HAP-1 (cell line): ENCODE results near the gene INVS.

Experiments used
- DNase-seq, 2 experiments: peaks; one replicate each; pipeline ENCODE4 v3.0.0-alpha.2; 2016 to 2020; ENCODE audit warnings: low spot score in 2 of 2
- H3K27me3 ChIP-seq: fragments of 250-450 bp; sonication (Bioruptor Pico); 2 replicates; pipeline ENCODE4 v1.5.1; 2020; ENCODE audit warnings: low read depth, mild to moderate bottlenecking, moderate library complexity
- H3K36me3 ChIP-seq: fragments of 250-450 bp; sonication (Bioruptor Pico); replicated peaks from 2 replicates; pipeline ENCODE4 v1.5.1; 2020; ENCODE audit warnings: mild to moderate bottlenecking
- H3K4me1 ChIP-seq: fragments of 250-450 bp; sonication (Bioruptor Pico); 2 replicates; pipeline ENCODE4 v1.5.1; 2020; ENCODE audit warnings: mild to moderate bottlenecking
- H3K4me3 ChIP-seq: fragments of 250-450 bp; sonication (Bioruptor Pico); 2 replicates; pipeline ENCODE4 v1.5.1; 2020; ENCODE audit warnings: mild to moderate bottlenecking, moderate library complexity
- H3K9me3 ChIP-seq: fragments of 250-450 bp; sonication (Bioruptor Pico); 2 replicates; pipeline ENCODE4 v1.5.1; 2020; ENCODE audit warnings: mild to moderate bottlenecking, moderate library complexity
- in situ Hi-C: fragments of 300-500 bp; cut with MboI; formaldehyde crosslinking; loops from 3 replicates; pipeline ENCODE4 v1.14.3; 2020; ENCODE audit warnings: low sequenced_read_pairs, inconsistent platforms, mixed read lengths

Gene INVS

DNA sequence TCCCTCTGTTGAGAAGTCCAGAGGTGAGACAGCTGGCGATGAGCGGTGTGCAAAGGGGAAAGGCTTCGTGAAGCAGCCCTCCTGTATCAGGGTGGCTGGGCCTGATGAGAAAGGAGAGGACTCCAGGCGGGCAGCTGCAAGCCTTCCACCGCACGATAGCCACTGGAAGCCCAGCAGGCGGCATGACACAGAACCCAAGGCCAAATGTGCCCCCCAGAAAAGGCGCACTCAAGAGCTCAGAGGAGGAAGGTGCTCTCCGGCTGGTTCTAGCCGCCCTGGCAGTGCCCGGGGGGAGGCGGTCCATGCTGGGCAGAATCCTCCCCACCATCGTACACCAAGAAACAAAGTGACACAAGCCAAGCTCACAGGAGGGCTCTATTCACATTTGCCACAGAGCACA lies 193.4 kb downstream of the INVS start:
- no peak for DNase-seq
- no peaks in the 10 kb centered on the region for H3K4me1 ChIP-seq
- in situ Hi-C loops, result no loop called here
- H3K36me3 ChIP-seq, result peaks cover 26% of the 10 kb centered on the region
- H3K4me3 ChIP-seq, result no peak overlapping the region
- no peaks in the 10 kb centered on the region for H3K9me3 ChIP-seq
- H3K27me3 ChIP-seq, result no peaks in the 10 kb centered on the region

GRCh38 chr9:100294341-100294740 lies 195.3 kb downstream of the INVS start:
- H3K27me3 ChIP-seq, result no peaks in the 10 kb centered on the region
- H3K36me3 ChIP-seq, result peaks cover 38% of the 10 kb centered on the region
- H3K9me3 ChIP-seq, result no peaks in the 10 kb centered on the region
- H3K4me3 ChIP-seq, result no peak overlapping the region
- in situ Hi-C loops, result no loop called here
- H3K4me1 ChIP-seq, result no peaks in the 10 kb centered on the region
- no peak for DNase-seq

- no peaks in the 10 kb centered on the region for H3K27me3 ChIP-seq
- in situ Hi-C loops, result no loop called here
- H3K4me3 ChIP-seq, result no peak overlapping the region
- H3K36me3 ChIP-seq, result peaks cover 41% of the 10 kb centered on the region
- DNase-seq, result no peak
- H3K9me3 ChIP-seq, result no peaks in the 10 kb centered on the region
- H3K4me1 ChIP-seq, result no peaks in the 10 kb centered on the region
These were observed 195.8 kb downstream of the INVS start for GRCh38 chr9:100294806-100295205.

- H3K4me1 ChIP-seq, result no peaks in the 10 kb centered on the region
- no peak for DNase-seq
- no peaks in the 10 kb centered on the region for H3K27me3 ChIP-seq
- in situ Hi-C loops, result no loop called here
- H3K9me3 ChIP-seq, result no peaks in the 10 kb centered on the region
- H3K36me3 ChIP-seq, result peaks cover 45% of the 10 kb centered on the region
- H3K4me3 ChIP-seq, result no peak overlapping the region
These were observed 196.2 kb downstream of the INVS start for GRCh38 chr9:100295240-100295639.

- Histone ChIP-seq H3K27me3 (no peaks in the 10 kb centered on the region), H3K9me3 (no peaks in the 10 kb centered on the region), H3K36me3 (peaks cover 55% of the 10 kb centered on the region), H3K4me3 (no peak overlapping the region), H3K4me1 (no peaks in the 10 kb centered on the region)
- DNase-seq, result no peak
- in situ Hi-C loops, result no loop called here
These were observed 197.4 kb downstream of the INVS start for GRCh38 chr9:100296407-100296806.

GRCh38 chr9:100298378-100298777 lies 199.3 kb downstream of the INVS start:
- no peak for DNase-seq
- Histone ChIP-seq H3K9me3 (no peaks in the 10 kb centered on the region), H3K4me1 (no peaks in the 10 kb centered on the region), H3K27me3 (no peaks in the 10 kb centered on the region), H3K4me3 (no peak overlapping the region), H3K36me3 (peaks cover 73% of the 10 kb centered on the region)
- in situ Hi-C loops, result no loop called here

GRCh38 chr9:100303747-100304146 lies 204.7 kb downstream of the INVS start:
- Histone ChIP-seq H3K36me3 (peaks cover 66% of the 10 kb centered on the region), H3K27me3 (no peaks in the 10 kb centered on the region), H3K4me3 (no peak overlapping the region), H3K4me1 (no peaks in the 10 kb centered on the region), H3K9me3 (no peaks in the 10 kb centered on the region)
- no peak for DNase-seq
- in situ Hi-C loops, result loop anchor here (25.0 kb wide), 1 partner anchor 491 kb away; the partner anchor contains the start of gene NR4A3

DNA sequence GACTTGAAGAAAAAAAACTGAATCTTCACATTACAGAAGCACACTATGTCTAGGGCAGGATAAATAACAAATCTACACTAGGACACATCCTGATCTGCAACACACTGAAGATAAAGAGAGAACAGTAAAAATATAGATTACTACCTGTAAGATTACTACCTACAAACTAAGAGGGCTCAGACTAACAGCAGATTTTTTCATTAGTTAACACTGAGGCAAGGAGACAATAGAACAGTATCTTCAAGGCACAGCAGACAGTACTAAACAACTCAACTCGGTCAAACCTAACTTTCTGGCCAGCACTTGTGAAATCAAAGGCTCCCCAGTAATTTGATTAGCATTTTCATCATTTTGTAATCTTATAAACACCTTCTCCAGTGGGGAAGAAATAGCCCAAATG lies 207.2 kb downstream of the INVS start:
- no peak for DNase-seq
- in situ Hi-C loops, result loop anchor here (25.0 kb wide), 1 partner anchor 494 kb away; the partner anchor contains the start of gene NR4A3
- peaks cover 65% of the 10 kb centered on the region for H3K36me3 ChIP-seq

GRCh38 chr9:100307080-100307479 lies 208.0 kb downstream of the INVS start:
- DNase-seq, result no peak
- in situ Hi-C loops, result loop anchor here (25.0 kb wide), 1 partner anchor 495 kb away; the partner anchor contains the start of gene NR4A3
- Histone ChIP-seq H3K9me3 (no peaks in the 10 kb centered on the region), H3K4me3 (no peak overlapping the region), H3K27me3 (no peaks in the 10 kb centered on the region), H3K4me1 (no peaks in the 10 kb centered on the region), H3K36me3 (peaks cover 58% of the 10 kb centered on the region)

More for the DNA sequence above, 207.2 kb downstream of the INVS start:
- H3K9me3 ChIP-seq, result no peaks in the 10 kb centered on the region
- H3K27me3 ChIP-seq, result no peaks in the 10 kb centered on the region
- no peaks in the 10 kb centered on the region for H3K4me1 ChIP-seq
- H3K4me3 ChIP-seq, result no peak overlapping the region

GRCh38 chr9:100308965-100309564 lies 210.0 kb downstream of the INVS start:
- peaks cover 46% of the 10 kb centered on the region for H3K36me3 ChIP-seq

GRCh38 chr9:100309992-100310391 lies 210.9 kb downstream of the INVS start:
- Histone ChIP-seq H3K27me3 (no peaks in the 10 kb centered on the region), H3K4me1 (no peaks in the 10 kb centered on the region), H3K36me3 (peaks cover 47% of the 10 kb centered on the region), H3K9me3 (no peaks in the 10 kb centered on the region), H3K4me3 (no peak overlapping the region)
- DNase-seq, result no peak
- in situ Hi-C loops, result loop anchor here (25.0 kb wide), 1 partner anchor 498 kb away; the partner anchor contains the start of gene NR4A3

More at GRCh38 chr9:100308965-100309564, 210.0 kb downstream of the INVS start:
- H3K4me1 ChIP-seq, result no peaks in the 10 kb centered on the region
- H3K4me3 ChIP-seq, result no peak overlapping the region
- in situ Hi-C loops, result loop anchor here (25.0 kb wide), 1 partner anchor 497 kb away; the partner anchor contains the start of gene NR4A3
- no peak for DNase-seq
- H3K9me3 ChIP-seq, result no peaks in the 10 kb centered on the region
- no peaks in the 10 kb centered on the region for H3K27me3 ChIP-seq

- H3K36me3 ChIP-seq, result peaks cover 59% of the 10 kb centered on the region
- no peak overlapping the region for H3K4me3 ChIP-seq
- no peak for DNase-seq
- H3K9me3 ChIP-seq, result no peaks in the 10 kb centered on the region
- in situ Hi-C loops, result loop anchor here (25.0 kb wide), 1 partner anchor 503 kb away; the partner anchor contains the start of gene NR4A3
- H3K27me3 ChIP-seq, result no peaks in the 10 kb centered on the region
- no peaks in the 10 kb centered on the region for H3K4me1 ChIP-seq
These were observed 216.5 kb downstream of the INVS start for GRCh38 chr9:100315561-100315960.

DNA sequence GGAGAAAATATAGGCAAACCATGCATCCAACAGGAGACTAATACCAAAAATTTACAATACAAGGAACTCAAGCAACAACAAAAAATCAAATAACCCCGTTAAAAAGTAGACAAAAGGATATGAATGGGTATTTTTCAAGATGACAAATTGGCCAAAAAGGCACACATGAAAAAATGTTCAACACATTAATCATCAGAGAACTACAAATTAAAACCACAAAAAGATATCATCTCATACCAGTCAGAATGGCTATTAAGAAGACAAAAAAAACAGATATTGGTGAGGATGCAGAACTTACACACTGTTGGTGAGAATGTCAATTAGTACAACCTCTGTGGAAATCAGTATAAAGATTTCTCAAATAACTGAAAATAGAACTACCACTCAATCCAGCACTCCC lies 218.7 kb downstream of the INVS start:
- Histone ChIP-seq H3K4me3 (no peak overlapping the region), H3K4me1 (no peaks in the 10 kb centered on the region), H3K27me3 (no peaks in the 10 kb centered on the region), H3K9me3 (no peaks in the 10 kb centered on the region), H3K36me3 (peaks cover 63% of the 10 kb centered on the region)
- DNase-seq, result no peak
- in situ Hi-C loops, result loop anchor here (25.0 kb wide), 1 partner anchor 505 kb away; the partner anchor contains the start of gene NR4A3

GRCh38 chr9:100322954-100323536 lies 224.0 kb downstream of the INVS start:
- peak; percentile 34 to 54 for DNase-seq
- Histone ChIP-seq H3K36me3 (peaks cover 56% of the 10 kb centered on the region), H3K4me3 (no peak overlapping the region)

More at GRCh38 chr9:100322954-100323536, 224.0 kb downstream of the INVS start:
- no peaks in the 10 kb centered on the region for H3K27me3 ChIP-seq
- H3K4me1 ChIP-seq, result no peaks in the 10 kb centered on the region
- in situ Hi-C loops, result loop anchor here (25.0 kb wide), 1 partner anchor 511 kb away; the partner anchor contains the start of gene NR4A3
- no peaks in the 10 kb centered on the region for H3K9me3 ChIP-seq
